ENCODE data around the gene EARS2. TPM values are rescaled to one million over a fixed set of nuclear protein-coding genes. Genes with fewer than 3 reads are reported as not detected.

The EARS2 gene
- total RNA-seq, 1 donor from 2014 or later: 27.9 TPM

- Histone ChIP-seq H3K36me3 (ENCODE audit: control insufficient read depth, insufficient read depth, low read length) (peaks cover 21% of the 10 kb centered on the region), H3K4me3 (ENCODE audit: low read depth, low read length) (no peak overlapping the region), H3K27me3 (ENCODE audit: control insufficient read depth, insufficient read depth, low read length) (no peaks in the 10 kb centered on the region)
- FAIRE-seq (no peak), DNase-seq (ENCODE audit: low read depth) (no peak)
- TF ChIP-seq CTCF (IDR thresholded peaks at IDR 0.05; ENCODE audit: insufficient read depth, low read length, severe bottlenecking): no peak
Observed at GRCh38 chr16:23528644-23529310, 28.4 kb downstream of the EARS2 start.

GRCh38 chr16:23527961-23528643 lies 29.0 kb downstream of the EARS2 start:
- H3K27me3 ChIP-seq (ENCODE audit: control insufficient read depth, insufficient read depth, low read length): no peaks in the 10 kb centered on the region
- peaks cover 23% of the 10 kb centered on the region for H3K36me3 ChIP-seq (ENCODE audit: control insufficient read depth, insufficient read depth, low read length)
- FAIRE-seq: no peak
- no peak for DNase-seq (ENCODE audit: low read depth)
- no peak for TF ChIP-seq CTCF (IDR thresholded peaks at IDR 0.05; ENCODE audit: insufficient read depth, low read length, severe bottlenecking)
- no peak overlapping the region for H3K4me3 ChIP-seq (ENCODE audit: low read depth, low read length)

GRCh38 chr16:23524886-23525285 lies 32.3 kb downstream of the EARS2 start:
- peaks cover 18% of the 10 kb centered on the region for H3K36me3 ChIP-seq (ENCODE audit: control insufficient read depth, insufficient read depth, low read length)
- TF ChIP-seq CTCF (IDR thresholded peaks at IDR 0.05; ENCODE audit: insufficient read depth, low read length, severe bottlenecking): no peak
- FAIRE-seq: no peak

GRCh38 chr16:23523876-23524385 lies 33.2 kb downstream of the EARS2 start:
- no peak for TF ChIP-seq CTCF (IDR thresholded peaks at IDR 0.05; ENCODE audit: insufficient read depth, low read length, severe bottlenecking)
- no peak for FAIRE-seq
- Histone ChIP-seq H3K4me3 (ENCODE audit: low read depth, low read length) (no peak overlapping the region), H3K27me3 (ENCODE audit: control insufficient read depth, insufficient read depth, low read length) (no peaks in the 10 kb centered on the region), H3K36me3 (ENCODE audit: control insufficient read depth, insufficient read depth, low read length) (peaks cover 14% of the 10 kb centered on the region)
- no peak for DNase-seq (ENCODE audit: low read depth)

More at GRCh38 chr16:23524886-23525285, 32.3 kb downstream of the EARS2 start:
- H3K4me3 ChIP-seq (ENCODE audit: low read depth, low read length): no peak overlapping the region
- H3K27me3 ChIP-seq (ENCODE audit: control insufficient read depth, insufficient read depth, low read length): no peaks in the 10 kb centered on the region
- no peak for DNase-seq (ENCODE audit: low read depth)

GRCh38 chr16:23523321-23523720 lies 33.8 kb downstream of the EARS2 start:
- FAIRE-seq: no peak
- no peaks in the 10 kb centered on the region for H3K27me3 ChIP-seq (ENCODE audit: control insufficient read depth, insufficient read depth, low read length)
- no peak for TF ChIP-seq CTCF (IDR thresholded peaks at IDR 0.05; ENCODE audit: insufficient read depth, low read length, severe bottlenecking)

More at GRCh38 chr16:23523321-23523720, 33.8 kb downstream of the EARS2 start:
- no peak for DNase-seq (ENCODE audit: low read depth)
- no peak overlapping the region for H3K4me3 ChIP-seq (ENCODE audit: low read depth, low read length)
- H3K36me3 ChIP-seq (ENCODE audit: control insufficient read depth, insufficient read depth, low read length): peaks cover 11% of the 10 kb centered on the region
